ENCODE measurements around the gene AGBL1. TPM values are rescaled to one million over a fixed set of nuclear protein-coding genes. Genes with fewer than 3 reads are reported as not detected.

The AGBL1 gene
- total RNA-seq, 2 donors from 2014 or later, result not detected

GRCh38 chr15:86062646-86063243 is 16.9 kb upstream of the AGBL1 start:
- TF ChIP-seq, protein P1, sequence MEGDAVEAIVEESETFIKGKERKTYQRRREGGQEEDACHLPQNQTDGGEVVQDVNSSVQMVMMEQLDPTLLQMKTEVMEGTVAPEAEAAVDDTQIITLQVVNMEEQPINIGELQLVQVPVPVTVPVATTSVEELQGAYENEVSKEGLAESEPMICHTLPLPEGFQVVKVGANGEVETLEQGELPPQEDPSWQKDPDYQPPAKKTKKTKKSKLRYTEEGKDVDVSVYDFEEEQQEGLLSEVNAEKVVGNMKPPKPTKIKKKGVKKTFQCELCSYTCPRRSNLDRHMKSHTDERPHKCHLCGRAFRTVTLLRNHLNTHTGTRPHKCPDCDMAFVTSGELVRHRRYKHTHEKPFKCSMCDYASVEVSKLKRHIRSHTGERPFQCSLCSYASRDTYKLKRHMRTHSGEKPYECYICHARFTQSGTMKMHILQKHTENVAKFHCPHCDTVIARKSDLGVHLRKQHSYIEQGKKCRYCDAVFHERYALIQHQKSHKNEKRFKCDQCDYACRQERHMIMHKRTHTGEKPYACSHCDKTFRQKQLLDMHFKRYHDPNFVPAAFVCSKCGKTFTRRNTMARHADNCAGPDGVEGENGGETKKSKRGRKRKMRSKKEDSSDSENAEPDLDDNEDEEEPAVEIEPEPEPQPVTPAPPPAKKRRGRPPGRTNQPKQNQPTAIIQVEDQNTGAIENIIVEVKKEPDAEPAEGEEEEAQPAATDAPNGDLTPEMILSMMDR (IDR thresholded peaks at IDR 0.05), result no peak
- TF ChIP-seq POLR2A (IDR thresholded peaks at IDR 0.05), result no peak
- H3K9me3 ChIP-seq, result no peaks in the 10 kb centered on the region
- DNase-seq (no peak), ATAC-seq (no peak)
- intact Hi-C loops (cut with DNase I), result no loop called here
- no peak overlapping the region for H3K27ac ChIP-seq
- H3K27me3 ChIP-seq, result no peaks in the 10 kb centered on the region
- WGBS, 2 donors, result 33 to 42% methylated on average over 10 of the region's 10 CpGs
- no peaks in the 10 kb centered on the region for H3K36me3 ChIP-seq (replicated peaks in 1 of 2; ENCODE audit: insufficient read depth in 1 of 2, low read depth in 2 of 2)
- H3K4me3 ChIP-seq, result no peak overlapping the region
- H3K4me1 ChIP-seq, result no peaks in the 10 kb centered on the region

DNA sequence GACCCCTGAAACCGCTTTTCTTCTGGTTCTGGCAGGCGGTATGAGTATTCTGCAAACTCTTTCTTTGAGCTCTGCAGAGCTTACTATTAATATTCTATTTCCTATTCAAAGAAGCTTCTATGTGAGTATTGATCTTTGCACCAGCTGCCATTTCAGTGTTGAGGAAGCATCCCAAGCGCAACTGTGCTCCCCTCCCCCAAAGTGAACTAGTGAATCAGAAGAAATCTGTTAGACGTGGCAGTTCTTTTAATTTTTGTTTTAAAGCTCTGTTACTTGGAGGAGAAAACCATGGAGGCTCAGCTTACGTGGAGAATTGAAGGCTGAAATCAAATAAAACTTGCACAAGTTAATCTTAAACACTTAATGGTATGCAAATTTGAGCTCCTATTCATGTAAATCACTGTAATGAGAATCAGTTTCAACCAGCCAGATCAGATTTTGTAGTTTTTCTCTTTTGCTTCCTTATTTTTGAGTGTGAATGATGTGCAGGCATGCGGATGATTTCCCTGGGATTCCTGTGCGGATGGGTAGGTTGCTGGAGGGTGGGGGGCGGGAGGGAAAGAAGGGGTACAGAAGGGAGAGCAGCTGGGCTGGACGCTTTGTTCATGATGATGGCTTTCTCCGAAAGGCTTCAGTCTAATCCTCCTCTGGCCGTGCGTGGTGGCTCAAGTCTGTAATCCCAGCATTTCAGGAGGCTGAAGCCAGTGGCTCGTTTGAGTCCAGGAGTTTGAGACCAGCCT is 16.1 kb upstream of the AGBL1 start:
- intact Hi-C loops (cut with DNase I), result no loop called here
- H3K4me3 ChIP-seq, result no peak overlapping the region
- no peak for TF ChIP-seq POLR2A (IDR thresholded peaks at IDR 0.05)
- TF ChIP-seq, protein P1 (IDR thresholded peaks at IDR 0.05), result no peak
- H3K27ac ChIP-seq, result no peak overlapping the region
- H3K9me3 ChIP-seq, result no peaks in the 10 kb centered on the region
- DNase-seq (no peak), ATAC-seq (no peak)
- no peaks in the 10 kb centered on the region for H3K27me3 ChIP-seq
- 39 to 47% methylated on average over 13 of the region's 13 CpGs for WGBS, 2 donors
- H3K36me3 ChIP-seq (replicated peaks in 1 of 2; ENCODE audit: insufficient read depth in 1 of 2, low read depth in 2 of 2), result no peaks in the 10 kb centered on the region
- no peaks in the 10 kb centered on the region for H3K4me1 ChIP-seq

DNA sequence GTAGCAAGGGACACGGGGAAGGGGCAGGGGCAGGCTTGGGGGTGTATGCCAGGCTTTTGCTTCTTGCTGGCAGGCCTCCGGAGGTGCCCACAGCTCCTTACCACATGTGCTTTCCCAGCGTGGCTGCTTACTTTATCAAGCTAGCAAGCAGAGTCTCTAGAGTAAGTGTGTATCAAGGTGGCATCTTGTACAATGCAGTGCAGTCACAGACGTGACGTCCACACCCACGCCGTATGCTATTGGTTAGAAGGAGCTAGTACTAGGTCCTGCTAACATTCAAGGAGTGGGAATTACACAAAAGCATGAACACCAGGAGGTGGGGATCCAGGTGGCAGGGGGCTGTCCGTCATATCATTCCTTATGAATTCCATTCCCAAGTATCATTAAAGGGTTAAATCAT is 15.3 kb upstream of the AGBL1 start:
- DNase-seq, result no peak
- Histone ChIP-seq H3K4me3 (no peak overlapping the region), H3K27ac (no peak overlapping the region), H3K36me3 (replicated peaks in 1 of 2; ENCODE audit: insufficient read depth in 1 of 2, low read depth in 2 of 2) (no peaks in the 10 kb centered on the region), H3K9me3 (no peaks in the 10 kb centered on the region), H3K27me3 (no peaks in the 10 kb centered on the region), H3K4me1 (no peaks in the 10 kb centered on the region)
- intact Hi-C loops (cut with DNase I), result no loop called here
- WGBS, 2 donors, result 56 to 58% methylated on average over 8 of the region's 8 CpGs
- no peak for ATAC-seq
- TF ChIP-seq, protein P1 (IDR thresholded peaks at IDR 0.05), result no peak
- no peak for TF ChIP-seq POLR2A (IDR thresholded peaks at IDR 0.05)

DNA sequence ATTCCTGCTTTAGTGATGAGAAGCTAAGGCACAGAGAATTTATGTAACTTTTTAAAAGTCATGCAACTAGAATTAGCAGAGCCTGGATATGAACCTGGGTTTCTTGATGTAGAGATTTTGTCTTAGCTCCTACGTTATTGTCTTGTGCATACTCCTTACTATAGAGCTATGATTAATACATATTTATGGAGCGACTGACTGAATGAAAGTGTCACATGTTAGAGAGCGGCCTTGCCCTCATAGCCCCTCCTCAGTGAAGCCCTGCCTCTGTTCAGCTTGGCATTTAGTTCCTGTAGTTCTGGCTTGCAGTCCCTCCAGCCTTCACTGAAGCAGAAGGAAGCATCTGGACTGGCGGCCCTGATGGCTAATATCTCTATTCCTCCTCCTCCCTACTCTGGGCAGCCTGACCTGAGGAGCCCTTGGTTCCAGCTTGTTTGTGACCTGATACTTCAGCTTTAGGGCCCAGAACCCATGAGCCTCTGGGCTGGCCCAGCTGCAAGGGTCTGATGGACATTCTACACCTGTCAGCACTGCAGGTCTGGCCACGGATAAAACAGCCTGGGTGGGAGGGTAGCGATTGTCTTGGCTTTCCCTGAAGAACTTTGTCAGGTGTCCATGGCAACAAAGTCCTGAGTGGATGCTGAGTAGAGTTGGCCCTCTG is 13.4 kb upstream of the AGBL1 start:
- WGBS, 2 donors, result 69% methylated on average over 6 of the region's 6 CpGs
- no peak for ATAC-seq
- Histone ChIP-seq H3K4me1 (no peaks in the 10 kb centered on the region), H3K9me3 (no peaks in the 10 kb centered on the region), H3K27me3 (no peaks in the 10 kb centered on the region), H3K27ac (no peak overlapping the region), H3K36me3 (replicated peaks in 1 of 2; ENCODE audit: insufficient read depth in 1 of 2, low read depth in 2 of 2) (no peaks in the 10 kb centered on the region), H3K4me3 (no peak overlapping the region)
- DNase-seq, result no peak
- no peak for TF ChIP-seq POLR2A (IDR thresholded peaks at IDR 0.05)
- TF ChIP-seq, protein P1 (IDR thresholded peaks at IDR 0.05), result no peak
- intact Hi-C loops (cut with DNase I), result no loop called here
